Karpas-422 (cell line): Measurements from ENCODE around the gene PARPBP. TPM values are rescaled to one million over a fixed set of nuclear protein-coding genes. Genes with fewer than 3 reads are reported as not detected.
"Not testable (repeated sequence)": the region's sequence is repeated elsewhere in the genome, so short reads cannot be mapped to it uniquely, and the experiment has no call there.

Experiments used
- DNase-seq: peaks from one replicate; pipeline ENCODE4 v3.0.0-alpha.2; 2015
- H2AFZ ChIP-seq: fragments of 200-600 bp; sonication (generic); 2 replicates; pipeline ENCODE4 v1.6.1; 2014; ENCODE audit warnings: antibody characterized with exemption, low read length, mixed read lengths
- H3K27ac ChIP-seq: fragments of 200-600 bp; sonication (generic); 2 replicates; pipeline ENCODE4 v1.5.1; 2014; ENCODE audit warnings: mild to moderate bottlenecking, low read length, moderate library complexity
- H3K27me3 ChIP-seq: fragments of 200-600 bp; sonication (generic); 2 replicates; pipeline ENCODE4 v1.6.1; 2014; ENCODE audit warnings: low read length, mixed read lengths
- H3K36me3 ChIP-seq: fragments of 200-600 bp; sonication (generic); 2 replicates; pipeline ENCODE4 v1.6.1; 2014; ENCODE audit warnings: low read length, mixed read lengths; ENCODE audit not compliant: insufficient read depth
- H3K4me1 ChIP-seq: fragments of 200-600 bp; sonication (generic); 2 replicates; pipeline ENCODE4 v1.6.1; 2014; ENCODE audit warnings: mild to moderate bottlenecking, low read length, mixed read lengths
- H3K4me2 ChIP-seq: fragments of 200-600 bp; sonication (generic); 2 replicates; pipeline ENCODE4 v1.6.1; 2014; ENCODE audit warnings: low read length, low read depth, mild to moderate bottlenecking; ENCODE audit not compliant: poor library complexity, severe bottlenecking
- H3K4me3 ChIP-seq: fragments of 200-600 bp; sonication (generic); 2 replicates; pipeline ENCODE4 v1.5.1; 2014; ENCODE audit warnings: mild to moderate bottlenecking, antibody characterized with exemption, low read length, mixed read lengths
- H3K79me2 ChIP-seq: fragments of 200-600 bp; sonication (generic); 2 replicates; pipeline ENCODE4 v1.6.1; 2014; ENCODE audit warnings: mild to moderate bottlenecking, low read length, mixed read lengths
- H3K9ac ChIP-seq: fragments of 200-600 bp; sonication (generic); 2 replicates; pipeline ENCODE4 v1.6.0; 2014; ENCODE audit warnings: low read length
- H3K9me2 ChIP-seq: fragments of 200-600 bp; sonication (generic), shearing (Covaris generic); replicated peaks from 2 replicates; pipeline ENCODE4 v1.6.0; 2014; ENCODE audit warnings: mild to moderate bottlenecking, low read length, moderate library complexity; ENCODE audit not compliant: insufficient read depth
- H3K9me3 ChIP-seq: fragments of 300-700, 200-600 bp; sonication (generic); 2 replicates; pipeline ENCODE4 v1.6.1; 2014; ENCODE audit warnings: low read length, mixed read lengths
- H4K20me1 ChIP-seq: fragments of 200-600 bp; sonication (generic); 2 replicates; pipeline ENCODE4 v1.6.1; 2014; ENCODE audit warnings: mild to moderate bottlenecking, antibody characterized with exemption, low read length, low read depth; ENCODE audit not compliant: insufficient read depth
- total RNA-seq: library from RNA; depleted of rRNA; stranded (reverse); fragments of >200 nt; shearing (Covaris generic); gene quantifications from 2 replicates; pipeline ENCODE4 v1.2.3, GENCODE V29; 2014; ENCODE audit warnings: low replicate concordance; rRNA removed

PARPBP gene, protein sequence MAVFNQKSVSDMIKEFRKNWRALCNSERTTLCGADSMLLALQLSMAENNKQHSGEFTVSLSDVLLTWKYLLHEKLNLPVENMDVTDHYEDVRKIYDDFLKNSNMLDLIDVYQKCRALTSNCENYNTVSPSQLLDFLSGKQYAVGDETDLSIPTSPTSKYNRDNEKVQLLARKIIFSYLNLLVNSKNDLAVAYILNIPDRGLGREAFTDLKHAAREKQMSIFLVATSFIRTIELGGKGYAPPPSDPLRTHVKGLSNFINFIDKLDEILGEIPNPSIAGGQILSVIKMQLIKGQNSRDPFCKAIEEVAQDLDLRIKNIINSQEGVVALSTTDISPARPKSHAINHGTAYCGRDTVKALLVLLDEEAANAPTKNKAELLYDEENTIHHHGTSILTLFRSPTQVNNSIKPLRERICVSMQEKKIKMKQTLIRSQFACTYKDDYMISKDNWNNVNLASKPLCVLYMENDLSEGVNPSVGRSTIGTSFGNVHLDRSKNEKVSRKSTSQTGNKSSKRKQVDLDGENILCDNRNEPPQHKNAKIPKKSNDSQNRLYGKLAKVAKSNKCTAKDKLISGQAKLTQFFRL
- 13.7 and 49.6 TPM in 2 replicates for total RNA-seq

DNA sequence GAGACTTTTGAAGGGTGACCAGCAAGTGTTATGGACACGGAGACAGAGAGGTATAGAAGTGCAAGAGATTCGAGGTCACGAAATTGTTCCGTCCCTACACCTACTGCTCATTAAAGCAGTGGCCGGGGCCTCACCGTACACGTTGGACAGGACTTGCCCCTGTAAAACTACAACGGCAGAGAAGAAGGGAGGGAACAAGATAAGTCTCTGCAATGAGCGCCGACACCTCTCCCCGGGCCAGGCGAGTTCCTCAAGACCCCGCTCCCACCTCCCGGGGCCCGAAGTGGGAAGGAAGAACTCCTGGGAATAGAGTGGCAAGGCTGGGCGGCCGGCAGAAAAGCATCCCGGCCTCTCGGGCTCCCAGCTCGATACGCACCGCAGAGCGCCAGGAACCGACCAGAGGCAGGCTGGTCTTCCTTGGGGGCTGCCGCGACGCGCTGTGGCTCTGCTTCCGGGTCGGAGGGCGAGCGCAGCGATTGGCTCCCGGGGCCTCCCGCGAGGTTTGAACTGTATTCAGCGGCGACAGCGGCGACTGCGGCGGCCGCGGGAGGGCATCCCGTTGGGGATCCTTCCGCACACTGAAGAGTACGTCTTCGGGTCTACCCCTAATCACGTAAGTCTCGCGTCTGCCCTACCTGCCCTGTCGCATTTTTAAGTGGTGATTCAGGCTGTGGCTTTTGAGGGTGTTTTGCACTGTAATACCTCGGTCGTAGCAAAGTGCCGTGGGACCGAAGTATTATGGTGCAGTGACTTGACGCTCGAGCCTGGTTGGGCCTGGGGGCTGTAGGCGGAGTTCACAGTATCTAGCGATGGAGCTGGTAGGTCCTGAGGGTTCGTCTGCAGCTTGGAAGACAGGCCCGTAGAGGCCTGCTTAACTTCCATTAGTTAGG is at the start of gene PARPBP, which contains the start of gene NUP37:
Gene PARPBP, plus strand, starts transcription at position 510 of the 890 bp plus-strand sequence. CDS start 3,706 bp downstream, outside the sequence.
Gene NUP37, minus strand, starts transcription at position 441 of the 890 bp plus-strand sequence. CDS start 1,596 bp downstream, outside the sequence.
- H3K79me2 ChIP-seq, result peaks cover 76% of the 10 kb centered on the region

DNA sequence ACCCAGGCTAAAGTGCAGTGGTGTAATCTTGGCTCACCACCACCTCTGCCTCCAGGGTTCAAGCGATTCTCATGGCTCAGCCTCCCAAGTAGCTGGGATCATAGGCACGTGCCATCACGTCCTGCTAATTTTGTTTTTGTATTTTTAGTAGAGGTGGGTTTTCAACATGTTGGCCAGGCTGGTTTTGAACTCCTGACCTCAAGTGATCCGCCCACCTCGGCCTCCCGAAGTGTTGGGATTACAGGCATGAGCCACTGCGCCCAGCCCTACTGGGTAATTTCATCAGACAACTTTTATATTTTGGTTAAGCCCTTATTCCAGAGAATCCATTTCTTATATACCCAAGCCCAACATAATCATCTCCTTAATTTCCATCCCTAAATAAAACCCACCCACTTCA is 47.9 kb upstream of the PARPBP start:
- H2AFZ ChIP-seq, H3K9ac ChIP-seq, DNase-seq, H3K4me3 ChIP-seq, H3K9me3 ChIP-seq, H3K4me1 ChIP-seq, H3K9me2 ChIP-seq, H3K79me2 ChIP-seq, H3K27ac ChIP-seq, H3K4me2 ChIP-seq, H4K20me1 ChIP-seq, H3K27me3 ChIP-seq: not testable (repeated sequence)
- H3K36me3 ChIP-seq, result peaks cover 24% of the 10 kb centered on the region; the same call in 1 of the 2 replicates

More for the DNA sequence above, at the start of gene PARPBP, which contains the start of gene NUP37:
- H3K4me3 ChIP-seq, result peak within 1 kb of the TSS; percentile 99
- no peaks in the 10 kb centered on the region for H3K9me3 ChIP-seq
- peak; percentile 96 for DNase-seq
- peak within 1 kb of the TSS; percentile 85 for H3K4me2 ChIP-seq
- peak within 1 kb of the TSS; percentile 96 for H3K9ac ChIP-seq
- H2AFZ ChIP-seq, result peak within 1 kb of the TSS; percentile 88; the same call in 1 of the 2 replicates
- peaks cover 48% of the 10 kb centered on the region; the same call in 1 of the 2 replicates for H3K36me3 ChIP-seq
- H4K20me1 ChIP-seq, result no peaks in the 10 kb centered on the region
- no peaks in the 10 kb centered on the region for H3K27me3 ChIP-seq
- no peaks in the 10 kb centered on the region for H3K9me2 ChIP-seq
- H3K27ac ChIP-seq, result peak within 1 kb of the TSS; percentile 73
- peaks cover 33% of the 10 kb centered on the region for H3K4me1 ChIP-seq

DNA sequence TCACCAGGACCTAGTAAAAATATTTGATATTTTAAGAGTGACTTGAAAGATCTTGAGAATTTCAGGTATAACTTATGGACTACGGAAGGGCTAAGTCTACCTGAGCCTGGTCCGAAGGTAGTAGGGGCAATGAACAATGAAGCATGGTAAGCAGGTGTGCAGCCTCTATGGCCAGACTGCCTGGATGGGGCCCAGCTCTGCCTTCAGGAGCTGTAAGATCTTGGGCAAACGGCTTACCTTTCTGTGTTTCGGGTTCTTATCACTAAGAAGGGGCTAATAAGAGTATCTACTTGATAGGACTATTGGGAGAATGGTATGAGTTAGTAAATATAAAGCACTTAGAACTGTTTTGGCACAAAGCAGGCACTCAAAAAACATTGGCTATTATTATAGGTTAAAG is 39.1 kb upstream of the PARPBP start:
- peaks cover 45% of the 10 kb centered on the region for H3K36me3 ChIP-seq
- no peaks in the 10 kb centered on the region for H3K9me2 ChIP-seq
- no peak overlapping the region for H3K4me3 ChIP-seq
- H3K9me3 ChIP-seq, result no peaks in the 10 kb centered on the region
- H4K20me1 ChIP-seq, result no peaks in the 10 kb centered on the region
- no peak overlapping the region for H3K9ac ChIP-seq
- H3K4me1 ChIP-seq, result no peaks in the 10 kb centered on the region
- H2AFZ ChIP-seq, result no peak overlapping the region
- DNase-seq, result no peak
- H3K27me3 ChIP-seq, result no peaks in the 10 kb centered on the region
- no peak overlapping the region for H3K4me2 ChIP-seq
- no peaks in the 10 kb centered on the region for H3K79me2 ChIP-seq
- no peak overlapping the region for H3K27ac ChIP-seq

DNA sequence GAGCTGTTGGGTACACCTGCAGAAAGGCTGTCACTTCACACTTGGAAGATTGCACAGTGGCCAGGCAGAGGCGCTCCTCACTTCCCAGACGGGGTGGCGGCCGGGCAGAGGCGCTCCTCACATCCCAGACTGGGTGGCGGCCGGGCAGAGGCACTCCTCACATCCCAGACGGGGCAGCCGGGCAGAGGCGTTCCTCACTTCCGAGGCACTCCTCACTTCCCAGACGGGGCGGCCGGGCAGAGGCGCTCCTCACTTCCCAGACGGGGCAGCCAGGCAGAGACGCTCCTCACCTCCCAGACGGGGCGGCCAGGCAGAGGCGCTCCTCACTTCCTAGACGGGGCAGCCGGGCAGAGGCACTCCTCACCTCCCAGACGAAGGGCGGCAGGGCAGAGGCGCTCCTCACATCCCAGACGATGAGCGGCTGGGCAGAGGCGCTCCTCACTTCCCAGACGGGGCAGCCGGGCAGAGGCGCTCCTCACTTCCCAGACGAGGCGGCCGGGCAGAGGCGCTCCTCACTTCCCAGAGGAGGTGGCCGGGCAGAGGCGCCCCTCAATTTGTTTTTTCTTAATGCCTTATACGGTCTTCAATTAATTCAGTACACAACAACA is 30.7 kb upstream of the PARPBP start:
- not testable (repeated sequence) for H3K4me2 ChIP-seq, H3K27ac ChIP-seq, H3K4me3 ChIP-seq, H3K9me3 ChIP-seq, H3K9me2 ChIP-seq, H3K27me3 ChIP-seq, H3K9ac ChIP-seq, H3K4me1 ChIP-seq, H2AFZ ChIP-seq, H4K20me1 ChIP-seq, DNase-seq
- peaks cover 32% of the 10 kb centered on the region for H3K79me2 ChIP-seq
- H3K36me3 ChIP-seq, result peaks cover 56% of the 10 kb centered on the region

DNA sequence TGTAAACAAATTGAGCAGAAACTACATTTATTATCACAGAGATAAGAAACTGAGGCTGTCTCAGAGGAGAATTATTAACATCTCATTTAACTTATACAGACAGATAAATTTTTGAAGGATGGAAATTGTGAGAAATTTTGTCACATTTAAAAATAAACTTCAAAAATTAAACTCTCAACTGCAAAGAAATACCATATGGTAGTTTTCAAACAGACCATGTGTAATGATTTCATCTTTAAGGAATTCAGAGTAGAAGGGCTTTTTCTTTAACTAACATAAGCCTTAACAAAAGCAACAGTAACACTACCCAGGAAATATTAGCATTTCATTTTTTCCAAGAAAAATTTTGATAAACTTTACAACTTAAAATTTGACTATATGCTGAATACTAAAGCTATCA is 26.7 kb upstream of the PARPBP start:
- peaks cover 57% of the 10 kb centered on the region for H3K79me2 ChIP-seq
- H3K27me3 ChIP-seq, result no peaks in the 10 kb centered on the region
- H3K36me3 ChIP-seq, result peaks cover 77% of the 10 kb centered on the region
- no peaks in the 10 kb centered on the region for H3K4me1 ChIP-seq
- no peaks in the 10 kb centered on the region for H4K20me1 ChIP-seq
- H3K4me2 ChIP-seq, result no peak overlapping the region
- no peak for DNase-seq
- H2AFZ ChIP-seq, result no peak overlapping the region
- no peak overlapping the region for H3K27ac ChIP-seq
- peaks cover 7% of the 10 kb centered on the region for H3K9me3 ChIP-seq
- no peak overlapping the region for H3K4me3 ChIP-seq
- H3K9ac ChIP-seq, result no peak overlapping the region
- H3K9me2 ChIP-seq, result no peaks in the 10 kb centered on the region

DNA sequence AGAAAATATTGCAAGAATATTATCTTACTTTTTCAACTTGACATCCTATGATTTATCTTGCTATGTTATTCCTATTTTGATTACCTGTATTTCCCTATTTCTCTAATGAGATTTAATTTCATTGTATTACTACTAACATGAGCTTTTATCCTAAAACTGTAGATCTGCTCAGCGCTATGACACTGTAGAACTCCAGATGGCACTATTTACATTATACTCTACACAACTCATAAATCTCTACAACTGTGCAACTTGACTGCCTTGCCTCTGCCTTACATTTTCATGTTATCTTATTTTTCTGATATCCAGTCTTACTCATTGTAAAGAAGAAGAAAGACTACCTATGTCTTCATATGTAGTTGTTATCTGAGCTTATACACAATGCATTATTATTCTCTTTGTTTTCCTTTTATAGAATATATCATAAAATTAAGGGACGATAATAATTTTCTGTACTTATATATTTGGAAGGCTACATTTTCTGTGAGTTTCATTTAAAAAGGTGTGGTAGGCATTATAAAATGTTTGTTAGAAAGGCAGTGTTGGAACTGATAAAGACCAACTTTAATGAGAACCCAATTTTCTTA is 24.2 kb upstream of the PARPBP start:
- no peak overlapping the region for H3K9ac ChIP-seq
- no peaks in the 10 kb centered on the region for H3K27me3 ChIP-seq
- no peaks in the 10 kb centered on the region for H3K9me2 ChIP-seq
- H3K4me1 ChIP-seq, result no peaks in the 10 kb centered on the region
- peaks cover 3% of the 10 kb centered on the region; the same call in 1 of the 2 replicates for H3K9me3 ChIP-seq
- H3K4me2 ChIP-seq, result no peak overlapping the region
- H3K36me3 ChIP-seq, result peaks cover 83% of the 10 kb centered on the region
- no peaks in the 10 kb centered on the region for H4K20me1 ChIP-seq
- DNase-seq, result peak; percentile 69
- H3K27ac ChIP-seq, result no peak overlapping the region
- no peak overlapping the region for H3K4me3 ChIP-seq
- H3K79me2 ChIP-seq, result peaks cover 50% of the 10 kb centered on the region
- no peak overlapping the region for H2AFZ ChIP-seq

DNA sequence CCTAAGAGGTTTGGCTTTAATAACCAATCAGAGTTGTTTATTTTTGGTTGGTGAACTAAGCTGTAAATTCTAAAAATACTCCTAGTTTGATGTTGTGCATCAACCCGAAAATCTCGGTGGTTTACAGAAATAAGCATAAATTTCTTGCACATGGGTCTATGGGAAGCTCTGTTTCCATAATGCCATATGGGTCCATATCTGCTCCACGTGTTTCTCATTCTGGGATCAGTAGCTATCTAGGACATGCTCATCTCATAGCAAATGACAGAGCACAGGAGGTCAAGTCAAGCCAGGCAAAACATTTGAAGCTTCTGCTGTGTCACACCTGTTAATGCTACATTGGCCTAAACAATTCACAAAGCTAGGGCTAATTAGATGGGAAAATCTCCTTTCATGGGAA is 23.1 kb upstream of the PARPBP start:
- H3K9me3 ChIP-seq, result peaks cover 3% of the 10 kb centered on the region; the same call in 1 of the 2 replicates
- no peak overlapping the region for H3K4me3 ChIP-seq
- H3K4me2 ChIP-seq, result no peak overlapping the region
- peaks cover 48% of the 10 kb centered on the region for H3K79me2 ChIP-seq
- H3K36me3 ChIP-seq, result peaks cover 74% of the 10 kb centered on the region
- no peaks in the 10 kb centered on the region for H3K9me2 ChIP-seq
- H3K4me1 ChIP-seq, result no peaks in the 10 kb centered on the region
- H2AFZ ChIP-seq, result no peak overlapping the region
- no peak overlapping the region for H3K9ac ChIP-seq
- H3K27ac ChIP-seq, result no peak overlapping the region
- H4K20me1 ChIP-seq, result no peaks in the 10 kb centered on the region
- no peak for DNase-seq
- no peaks in the 10 kb centered on the region for H3K27me3 ChIP-seq
